GM10266 (cell line): Measurements from ENCODE around the gene TACC2.
"Not testable (repeated sequence)": the region's sequence is repeated elsewhere in the genome, so short reads cannot be mapped to it uniquely, and the experiment has no call there.

Experiments
- DNase-seq: peaks from one replicate; pipeline ENCODE4 v3.0.0; 2012; ENCODE audit errors: extremely low spot score
- TF ChIP-seq, protein P1 (sequence below): IDR thresholded peaks from 2 replicates; pipeline ENCODE4 v1.5.1; 2012; ENCODE audit warnings: mild to moderate bottlenecking, low read depth; ENCODE audit not compliant: control insufficient read depth, insufficient read depth; ENCODE audit errors: missing control alignments

The TACC2 gene

DNA sequence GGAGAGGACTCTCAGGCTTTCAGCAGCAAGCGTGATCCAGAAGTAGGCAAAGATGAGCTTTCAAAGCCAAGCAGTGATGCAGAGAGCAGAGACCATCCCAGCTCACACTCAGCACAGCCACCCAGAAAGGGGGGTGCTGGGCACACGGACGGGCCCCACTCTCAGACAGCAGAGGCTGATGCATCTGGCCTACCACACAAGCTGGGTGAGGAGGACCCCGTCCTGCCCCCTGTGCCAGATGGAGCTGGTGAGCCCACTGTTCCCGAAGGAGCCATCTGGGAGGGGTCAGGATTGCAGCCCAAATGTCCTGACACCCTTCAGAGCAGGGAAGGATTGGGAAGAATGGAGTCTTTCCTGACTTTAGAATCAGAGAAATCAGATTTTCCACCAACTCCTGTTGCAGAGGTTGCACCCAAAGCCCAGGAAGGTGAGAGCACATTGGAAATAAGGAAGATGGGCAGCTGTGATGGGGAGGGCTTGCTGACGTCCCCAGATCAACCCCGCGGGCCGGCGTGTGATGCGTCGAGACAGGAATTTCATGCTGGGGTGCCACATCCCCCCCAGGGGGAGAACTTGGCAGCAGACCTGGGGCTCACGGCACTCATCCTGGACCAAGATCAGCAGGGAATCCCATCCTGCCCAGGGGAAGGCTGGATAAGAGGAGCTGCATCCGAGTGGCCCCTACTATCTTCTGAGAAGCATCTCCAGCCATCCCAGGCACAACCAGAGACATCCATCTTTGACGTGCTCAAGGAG, 95.5 kb downstream of the TACC2 start:
- no peak for DNase-seq
- TF ChIP-seq, protein P1, sequence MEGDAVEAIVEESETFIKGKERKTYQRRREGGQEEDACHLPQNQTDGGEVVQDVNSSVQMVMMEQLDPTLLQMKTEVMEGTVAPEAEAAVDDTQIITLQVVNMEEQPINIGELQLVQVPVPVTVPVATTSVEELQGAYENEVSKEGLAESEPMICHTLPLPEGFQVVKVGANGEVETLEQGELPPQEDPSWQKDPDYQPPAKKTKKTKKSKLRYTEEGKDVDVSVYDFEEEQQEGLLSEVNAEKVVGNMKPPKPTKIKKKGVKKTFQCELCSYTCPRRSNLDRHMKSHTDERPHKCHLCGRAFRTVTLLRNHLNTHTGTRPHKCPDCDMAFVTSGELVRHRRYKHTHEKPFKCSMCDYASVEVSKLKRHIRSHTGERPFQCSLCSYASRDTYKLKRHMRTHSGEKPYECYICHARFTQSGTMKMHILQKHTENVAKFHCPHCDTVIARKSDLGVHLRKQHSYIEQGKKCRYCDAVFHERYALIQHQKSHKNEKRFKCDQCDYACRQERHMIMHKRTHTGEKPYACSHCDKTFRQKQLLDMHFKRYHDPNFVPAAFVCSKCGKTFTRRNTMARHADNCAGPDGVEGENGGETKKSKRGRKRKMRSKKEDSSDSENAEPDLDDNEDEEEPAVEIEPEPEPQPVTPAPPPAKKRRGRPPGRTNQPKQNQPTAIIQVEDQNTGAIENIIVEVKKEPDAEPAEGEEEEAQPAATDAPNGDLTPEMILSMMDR, result no peak

DNA sequence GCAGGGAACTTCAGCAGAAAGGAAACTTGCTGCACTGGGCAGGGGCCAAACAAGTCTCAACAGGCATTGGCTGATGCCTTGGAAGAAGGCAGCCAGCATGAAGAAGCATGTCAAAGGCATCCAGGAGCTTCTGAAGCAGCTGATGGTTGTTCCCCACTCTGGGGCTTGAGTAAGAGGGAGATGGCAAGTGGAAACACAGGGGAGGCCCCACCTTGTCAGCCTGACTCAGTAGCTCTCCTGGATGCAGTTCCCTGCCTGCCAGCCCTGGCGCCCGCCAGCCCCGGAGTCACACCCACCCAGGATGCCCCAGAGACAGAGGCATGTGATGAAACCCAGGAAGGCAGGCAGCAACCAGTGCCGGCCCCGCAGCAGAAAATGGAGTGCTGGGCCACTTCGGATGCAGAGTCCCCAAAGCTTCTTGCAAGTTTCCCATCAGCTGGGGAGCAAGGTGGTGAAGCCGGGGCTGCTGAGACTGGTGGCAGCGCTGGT, 96.5 kb downstream of the TACC2 start:
- no peak for DNase-seq
- TF ChIP-seq, protein P1, result no peak

DNA sequence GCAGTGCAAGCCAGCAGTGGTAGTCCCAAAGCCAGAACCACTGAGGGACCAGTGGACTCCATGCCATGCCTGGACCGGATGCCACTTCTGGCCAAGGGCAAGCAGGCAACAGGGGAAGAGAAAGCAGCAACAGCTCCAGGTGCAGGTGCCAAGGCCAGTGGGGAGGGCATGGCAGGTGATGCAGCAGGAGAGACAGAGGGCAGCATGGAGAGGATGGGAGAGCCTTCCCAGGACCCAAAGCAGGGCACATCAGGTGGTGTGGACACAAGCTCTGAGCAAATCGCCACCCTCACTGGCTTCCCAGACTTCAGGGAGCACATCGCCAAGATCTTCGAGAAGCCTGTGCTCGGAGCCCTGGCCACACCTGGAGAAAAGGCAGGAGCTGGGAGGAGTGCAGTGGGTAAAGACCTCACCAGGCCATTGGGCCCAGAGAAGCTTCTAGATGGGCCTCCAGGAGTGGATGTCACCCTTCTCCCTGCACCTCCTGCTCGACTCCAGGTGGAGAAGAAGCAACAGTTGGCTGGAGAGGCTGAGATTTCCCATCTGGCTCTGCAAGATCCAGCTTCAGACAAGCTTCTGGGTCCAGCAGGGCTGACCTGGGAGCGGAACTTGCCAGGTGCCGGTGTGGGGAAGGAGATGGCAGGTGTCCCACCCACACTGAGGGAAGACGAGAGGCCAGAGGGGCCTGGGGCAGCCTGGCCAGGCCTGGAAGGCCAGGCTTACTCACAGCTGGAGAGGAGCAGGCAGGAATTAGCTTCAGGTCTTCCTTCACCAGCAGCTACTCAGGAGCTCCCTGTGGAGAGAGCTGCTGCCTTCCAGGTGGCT, 97.7 kb downstream of the TACC2 start:
- TF ChIP-seq, protein P1, result no peak
- no peak for DNase-seq

DNA sequence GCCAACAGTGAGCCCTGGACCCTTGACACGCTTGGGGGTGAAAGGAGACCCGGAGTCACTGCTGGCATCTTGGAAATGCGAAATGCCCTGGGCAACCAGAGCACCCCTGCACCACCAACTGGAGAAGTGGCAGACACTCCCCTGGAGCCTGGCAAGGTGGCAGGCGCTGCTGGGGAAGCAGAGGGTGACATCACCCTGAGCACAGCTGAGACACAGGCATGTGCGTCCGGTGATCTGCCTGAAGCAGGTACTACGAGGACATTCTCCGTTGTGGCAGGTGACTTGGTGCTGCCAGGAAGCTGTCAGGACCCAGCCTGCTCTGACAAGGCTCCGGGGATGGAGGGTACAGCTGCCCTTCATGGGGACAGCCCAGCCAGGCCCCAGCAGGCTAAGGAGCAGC, 98.5 kb downstream of the TACC2 start:
- TF ChIP-seq, protein P1, result no peak
- DNase-seq, result no peak

DNA sequence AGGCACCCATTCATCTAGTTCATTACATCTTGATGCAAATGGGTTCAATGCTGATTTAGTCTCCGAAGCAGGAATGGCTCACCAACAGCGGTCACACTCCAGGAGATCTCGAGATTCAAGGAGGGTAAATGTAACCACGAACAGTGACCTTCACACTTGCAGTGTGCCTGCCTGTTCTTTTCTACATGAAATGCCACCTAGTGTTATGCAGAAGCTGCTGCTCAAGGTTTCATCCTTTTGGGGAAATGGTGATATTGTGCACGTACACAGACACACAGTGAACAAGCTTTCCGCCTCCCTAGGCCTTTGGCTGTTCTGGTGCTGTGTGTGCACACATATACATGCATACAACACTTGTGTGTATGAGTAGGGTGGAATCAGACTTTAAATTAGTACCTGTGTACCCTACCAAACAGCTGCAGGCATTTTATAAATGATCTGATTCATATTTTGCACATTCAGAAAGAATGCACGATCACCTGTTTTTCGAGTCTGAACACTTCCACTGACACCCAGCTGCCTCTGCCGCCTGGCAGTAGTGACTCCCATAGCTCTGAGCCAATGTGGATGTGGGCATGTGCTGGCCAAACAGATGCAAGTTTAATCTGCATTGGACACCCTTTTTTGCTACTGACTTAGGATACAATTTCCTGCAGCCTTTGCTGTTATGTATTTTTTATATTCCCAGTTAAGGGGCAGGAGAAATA, 100.5 kb downstream of the TACC2 start:
- no peak for DNase-seq

DNA sequence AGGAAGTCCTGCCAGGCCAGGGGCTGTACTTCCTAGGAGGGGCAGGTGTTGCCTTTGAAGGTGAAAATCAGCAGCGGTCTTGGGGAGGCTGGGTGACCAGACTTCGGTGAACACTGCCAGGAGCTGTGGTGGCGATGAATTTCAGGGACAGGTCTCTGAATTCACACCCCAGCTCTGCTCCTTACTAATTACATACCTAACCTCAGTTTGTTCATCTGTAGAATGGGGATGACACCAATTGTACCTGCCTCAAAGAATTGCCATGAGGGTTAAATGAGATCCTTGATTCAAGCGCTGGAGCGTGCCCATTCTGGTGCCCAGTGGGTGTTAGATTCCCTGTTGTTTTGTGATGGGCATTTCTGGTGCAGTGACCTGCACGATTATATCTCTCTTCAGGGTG, 102.8 kb downstream of the TACC2 start:
- no peak for DNase-seq
- TF ChIP-seq, protein P1, result no peak

More for the DNA sequence above, 100.5 kb downstream of the TACC2 start:
- TF ChIP-seq, protein P1, result no peak

DNA sequence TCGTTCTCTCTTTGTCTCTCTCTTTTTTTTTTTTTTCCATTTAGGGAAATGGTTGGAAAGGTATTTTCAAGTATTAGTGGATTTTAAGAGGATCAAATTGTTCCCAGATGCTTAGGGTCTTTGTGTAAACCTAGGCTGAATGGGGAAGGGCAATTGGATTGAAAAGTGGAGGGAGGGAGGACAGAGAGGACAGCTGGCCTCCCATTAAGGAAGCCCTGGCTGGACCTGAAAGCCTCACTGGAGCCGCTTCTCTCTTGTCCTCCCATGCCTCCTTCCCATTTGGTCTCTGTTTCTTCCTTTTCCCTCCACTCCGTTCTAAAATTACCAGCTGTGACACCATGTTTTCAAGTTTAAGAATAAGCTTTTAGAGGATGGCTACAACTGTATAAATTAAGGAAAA, 104.1 kb downstream of the TACC2 start:
- TF ChIP-seq, protein P1, result no peak

DNA sequence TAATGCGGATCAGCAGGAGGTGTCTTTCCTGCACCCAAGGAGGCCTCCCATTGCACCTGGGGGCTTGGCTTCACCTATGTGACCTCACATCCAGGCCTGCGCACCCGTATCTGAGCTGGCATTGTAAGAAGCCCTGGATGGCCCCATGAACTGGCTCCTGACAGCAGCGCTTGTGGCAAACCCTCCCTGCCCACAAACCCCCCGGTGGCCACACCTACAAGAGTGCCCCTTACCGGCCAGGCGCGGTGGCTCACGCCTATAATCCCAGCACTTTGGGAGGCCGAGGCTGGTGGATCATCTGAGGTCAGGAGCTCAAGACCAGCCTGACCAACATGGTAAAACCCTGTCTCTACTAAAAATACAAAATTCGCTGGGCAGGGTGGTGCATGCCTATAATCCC, 107.2 kb downstream of the TACC2 start:
- not testable (repeated sequence) for DNase-seq

More for the DNA sequence above, 104.1 kb downstream of the TACC2 start:
- no peak for DNase-seq
